ENCODE results near the gene AHDC1. TPM values are rescaled to one million over a fixed set of nuclear protein-coding genes. Genes with fewer than 3 reads are reported as not detected.

Gene AHDC1
- total and polyA plus RNA-seq, 9 of the 15 experiments (the other 6 are each of a cell fraction or from before 2014, with no cell fraction given) = 0.21 to 36.4 (median 4.7) TPM

GRCh38 chr1:27489973-27490741 lies 113.8 kb downstream of the AHDC1 start, which contains the start of gene WASF2 (continued):
- TF ChIP-seq ZBTB2 (IDR thresholded peaks at IDR 0.05) = no peak
- peak; percentile 80; the same call in 1 of the 2 replicates for TF ChIP-seq RREB1 (CRISPR knock-in tag; IDR thresholded peaks at IDR 0.05)
- TF ChIP-seq PURB (CRISPR knock-in tag; IDR thresholded peaks at IDR 0.05; ENCODE audit: low read depth) = no peak
- no peak for TF ChIP-seq STAT5B (CRISPR knock-in tag; IDR thresholded peaks at IDR 0.05)
- TF ChIP-seq CHD2 (IDR thresholded peaks at IDR 0.05; ENCODE audit: low read depth, low read length) = peak; percentile 87
- 0 out of 2 replicates have a peak, but pooled peaks have one; percentile 88 for TF ChIP-seq ZNF830 (CRISPR knock-in tag; IDR thresholded peaks at IDR 0.05)
- TF ChIP-seq RHOXF2B (CRISPR knock-in tag; conservative IDR thresholded peaks at IDR 0.05) = 0 out of 2 replicates have a peak, but pooled peaks have one; percentile 67
- TF ChIP-seq NFRKB (IDR thresholded peaks at IDR 0.05; ENCODE audit: low read depth) = peak; percentile 91
- no peak for TF ChIP-seq NR0B1 (IDR thresholded peaks at IDR 0.05; ENCODE audit: partially characterized antibody)
- no peak for TF ChIP-seq CREBBP (IDR thresholded peaks at IDR 0.05; ENCODE audit: low read depth, low read length)
- TF ChIP-seq FOXK1 (CRISPR knock-in tag; IDR thresholded peaks at IDR 0.05; ENCODE audit: borderline replicate concordance) = 0 out of 2 replicates have a peak, but pooled peaks have one; percentile 12
- TF ChIP-seq ZNF124 (CRISPR knock-in tag; IDR thresholded peaks at IDR 0.05) = no peak
- TF ChIP-seq ZNF174 (CRISPR knock-in tag; IDR thresholded peaks at IDR 0.05) = no peak
- peak; percentile 82 for TF ChIP-seq RB1 (IDR thresholded peaks at IDR 0.05; ENCODE audit: low read depth)
- TF ChIP-seq ZNF717 (CRISPR knock-in tag; IDR thresholded peaks at IDR 0.05) = no peak
- peak in 1 of 2 experiments; percentile 85; a peak in 2 of 4 replicates for TF ChIP-seq HDAC1 (IDR thresholded peaks at IDR 0.05)
- 0 out of 2 replicates have a peak, but pooled peaks have one; percentile 68 for TF ChIP-seq STAT6 (CRISPR knock-in tag; IDR thresholded peaks at IDR 0.05)
- peak; percentile 70 for TF ChIP-seq PHF20 (IDR thresholded peaks at IDR 0.05; ENCODE audit: partially characterized antibody)

Data from K562 (cell line).